Neutrophil (primary cell): ENCODE data around the gene ST7.

Source experiments
- H3K27ac ChIP-seq: fragments of 200-600 bp; sonication (generic); 2 replicates; pipeline ENCODE4 v1.5.1; 2016; ENCODE audit warnings: mild to moderate bottlenecking, moderate library complexity
- H3K27me3 ChIP-seq: fragments of 200-600 bp; sonication (generic); 2 replicates; pipeline ENCODE4 v1.6.0; 2016; ENCODE audit warnings: mild to moderate bottlenecking
- H3K36me3 ChIP-seq: fragments of 200-600 bp; sonication (generic); 2 replicates; pipeline ENCODE4 v1.5.1; 2017
- H3K4me1 ChIP-seq, 2 experiments: fragments of 200-600 bp in 1 of 2; sonication (generic) in 1 of 2; 1 replicate in 1 of 2; 2 replicates in 1 of 2; pipeline versions ENCODE4 v1.5.1 to v1.6.1; 2013 to 2016; ENCODE audit warnings: low read depth in 1 of 2, low read length in 1 of 2, mild to moderate bottlenecking in 1 of 2, moderate library complexity in 1 of 2; ENCODE audit not compliant: control insufficient read depth in 1 of 2, insufficient read depth in 1 of 2
- H3K4me3 ChIP-seq, 2 experiments: fragments of 200-600 bp in 1 of 2; sonication (generic) in 1 of 2; 1 replicate in 1 of 2; 2 replicates in 1 of 2; pipeline ENCODE4 v1.5.1; 2013 to 2016; ENCODE audit warnings: low read depth in 1 of 2, low read length in 1 of 2, mild to moderate bottlenecking in 1 of 2, moderate library complexity in 1 of 2
- H3K9me3 ChIP-seq: fragments of 200-600 bp; sonication (generic); 2 replicates; pipeline ENCODE4 v1.5.1; 2016
- CTCF ChIP-seq: fragments of 200-600 bp; sonication (generic); IDR thresholded peaks from 2 replicates; pipeline ENCODE4 v1.5.1; 2016; ENCODE audit warnings: antibody characterized with exemption

Gene ST7

GRCh38 chr7:117188376-117188775, 235.1 kb downstream of the ST7 start:
- Histone ChIP-seq H3K9me3 (no peaks in the 10 kb centered on the region), H3K4me1 (no peaks in the 10 kb centered on the region), H3K27me3 (no peaks in the 10 kb centered on the region), H3K36me3 (no peaks in the 10 kb centered on the region), H3K27ac (no peak overlapping the region), H3K4me3 (no peak overlapping the region)
- no peak for TF ChIP-seq CTCF

GRCh38 chr7:117188949-117189592, 235.8 kb downstream of the ST7 start:
- Histone ChIP-seq H3K27ac (no peak overlapping the region), H3K4me1 (no peaks in the 10 kb centered on the region), H3K36me3 (no peaks in the 10 kb centered on the region), H3K27me3 (no peaks in the 10 kb centered on the region), H3K9me3 (no peaks in the 10 kb centered on the region), H3K4me3 (no peak overlapping the region)
- TF ChIP-seq CTCF: no peak

- no peak for TF ChIP-seq CTCF
- no peaks in the 10 kb centered on the region for H3K36me3 ChIP-seq
- no peak overlapping the region for H3K27ac ChIP-seq
- H3K4me3 ChIP-seq: no peak overlapping the region
- no peaks in the 10 kb centered on the region for H3K9me3 ChIP-seq
- H3K27me3 ChIP-seq: no peaks in the 10 kb centered on the region
- H3K4me1 ChIP-seq: no peaks in the 10 kb centered on the region
These were observed 236.8 kb downstream of the ST7 start for GRCh38 chr7:117190104-117190503.

- no peaks in the 10 kb centered on the region for H3K36me3 ChIP-seq
- H3K9me3 ChIP-seq: no peaks in the 10 kb centered on the region
- no peaks in the 10 kb centered on the region for H3K4me1 ChIP-seq
- no peak for TF ChIP-seq CTCF
- H3K27me3 ChIP-seq: no peaks in the 10 kb centered on the region
- no peak overlapping the region for H3K4me3 ChIP-seq
- no peak overlapping the region for H3K27ac ChIP-seq
These were observed 237.6 kb downstream of the ST7 start for GRCh38 chr7:117190746-117191435.

GRCh38 chr7:117192108-117192507, 238.8 kb downstream of the ST7 start:
- Histone ChIP-seq H3K9me3 (no peaks in the 10 kb centered on the region), H3K4me1 (no peaks in the 10 kb centered on the region), H3K4me3 (no peak overlapping the region), H3K27ac (no peak overlapping the region), H3K27me3 (no peaks in the 10 kb centered on the region), H3K36me3 (no peaks in the 10 kb centered on the region)
- TF ChIP-seq CTCF: no peak
